Non-pigmented ciliary epithelial cell (primary cell): ENCODE measurements around the gene ZMYM4.
A peak's percentile ranks its signal among the peaks of the same experiment; 100 is the strongest.

Source experiments
- DNase-seq: peaks from one replicate; pipeline ENCODE4 v3.0.0-alpha.2; 2010; ENCODE audit warnings: low read depth

The ZMYM4 gene

GRCh38 chr1:35406103-35406502 lies 137.6 kb downstream of the ZMYM4 start:
- DNase-seq = no peak

- no peak for DNase-seq
Measured at GRCh38 chr1:35407743-35408142, 139.2 kb downstream of the ZMYM4 start.

GRCh38 chr1:35408925-35409324 lies 140.4 kb downstream of the ZMYM4 start:
- DNase-seq = no peak

- DNase-seq = no peak
Measured at GRCh38 chr1:35426097-35426586, 157.6 kb downstream of the ZMYM4 start.

GRCh38 chr1:35428360-35428759 lies 159.9 kb downstream of the ZMYM4 start:
- DNase-seq = no peak

- DNase-seq = no peak
Measured at GRCh38 chr1:35430762-35431161, 162.3 kb downstream of the ZMYM4 start.

GRCh38 chr1:35431173-35431599 lies 162.7 kb downstream of the ZMYM4 start:
- peak; percentile 61 for DNase-seq

- DNase-seq = no peak
Measured at GRCh38 chr1:35432231-35432630, 163.7 kb downstream of the ZMYM4 start.

- DNase-seq = no peak
Measured at GRCh38 chr1:35433714-35434113, 165.2 kb downstream of the ZMYM4 start.

- no peak for DNase-seq
Measured at GRCh38 chr1:35434703-35435102, 166.2 kb downstream of the ZMYM4 start.

- no peak for DNase-seq
Measured at GRCh38 chr1:35436078-35436477, 167.6 kb downstream of the ZMYM4 start.

GRCh38 chr1:35437200-35437599 lies 168.7 kb downstream of the ZMYM4 start:
- no peak for DNase-seq

- no peak for DNase-seq
Measured at GRCh38 chr1:35439626-35440025, 171.1 kb downstream of the ZMYM4 start.

GRCh38 chr1:35441926-35442579 lies 173.5 kb downstream of the ZMYM4 start:
- no peak for DNase-seq

GRCh38 chr1:35442734-35443133 lies 174.2 kb downstream of the ZMYM4 start:
- no peak for DNase-seq

- DNase-seq = no peak
Measured at GRCh38 chr1:35443768-35444518, 175.4 kb downstream of the ZMYM4 start.

- DNase-seq = no peak
Measured at GRCh38 chr1:35444519-35444774, 175.9 kb downstream of the ZMYM4 start.

- no peak for DNase-seq
Measured at GRCh38 chr1:35447278-35447677, 178.8 kb downstream of the ZMYM4 start.

GRCh38 chr1:35448344-35448801 lies 179.9 kb downstream of the ZMYM4 start:
- peak; percentile 89 for DNase-seq

GRCh38 chr1:35449334-35450008 lies 181.0 kb downstream of the ZMYM4 start:
- peak; percentile 94 for DNase-seq

- DNase-seq = peak; percentile 31
Measured at GRCh38 chr1:35451125-35451528, 182.6 kb downstream of the ZMYM4 start.

- DNase-seq = no peak
Measured at GRCh38 chr1:35452106-35452774, 183.7 kb downstream of the ZMYM4 start.

GRCh38 chr1:35453031-35453430 lies 184.5 kb downstream of the ZMYM4 start:
- DNase-seq = no peak
